Gastrocnemius medialis (tissue), 4 donors: Measurements from ENCODE around the gene NAAA. TPM values are rescaled to one million over a fixed set of nuclear protein-coding genes. Genes with fewer than 3 reads are reported as not detected.
"Not testable (repeated sequence)": the region's sequence is repeated elsewhere in the genome, so short reads cannot be mapped to it uniquely, and the experiment has no call there.

Experiments
- ATAC-seq, 2 donors: fragments of 150-250 bp; one replicate each; pipeline ENCODE4 v1.9.1; 2016
- DNase-seq, 2 donors: peaks; one replicate each; pipeline ENCODE4 v3.0.0-alpha.2; 2019
- H3K27ac ChIP-seq, 4 donors: fragments of 200-600 bp; sonication (generic); 1 replicate in 1 of 4; 2 replicates in 3 of 4; pipeline ENCODE4 v1.5.1; 2016 to 2018; ENCODE audit warnings: mild to moderate bottlenecking in 2 of 4, moderate library complexity in 1 of 4
- H3K27me3 ChIP-seq, 3 donors: fragments of 200-600 bp; sonication (generic) in 2 of 3; 1 replicate in 1 of 3; 2 replicates in 2 of 3; pipeline versions ENCODE4 v1.5.1 to v1.6.0; 2016 to 2019; ENCODE audit warnings: mild to moderate bottlenecking in 1 of 3, moderate library complexity in 1 of 3
- H3K36me3 ChIP-seq, 2 donors: fragments of 200-600 bp; sonication (generic) in 1 of 2; one replicate each; pipeline ENCODE4 v1.5.1; 2017 to 2018
- H3K4me1 ChIP-seq, 2 donors: fragments of 200-600 bp; sonication (generic) in 1 of 2; one replicate each; pipeline ENCODE4 v1.5.1; 2016 to 2017; ENCODE audit warnings: mild to moderate bottlenecking in 2 of 2
- H3K4me3 ChIP-seq, 4 donors: fragments of 200-600 bp; sonication (generic) in 3 of 4; 1 replicate in 1 of 4; 2 replicates in 3 of 4; pipeline ENCODE4 v1.5.1; 2016 to 2019; ENCODE audit warnings: mild to moderate bottlenecking in 2 of 4
- H3K9me3 ChIP-seq, 3 donors: fragments of 200-600 bp; sonication (generic) in 2 of 3; 1 replicate in 1 of 3; 2 replicates in 2 of 3; pipeline ENCODE4 v1.5.1; 2016 to 2019
- POLR2A ChIP-seq, 2 donors: fragments of 450-650 bp; IDR thresholded peaks; one replicate each; pipeline ENCODE4 v1.6.1; 2017; ENCODE audit warnings: antibody characterized with exemption in 2 of 2, mild to moderate bottlenecking in 2 of 2, moderate library complexity in 2 of 2
- in situ Hi-C, 4 donors: fragments of 200-750 bp; cut with MboI; loops; one replicate each; pipeline versions ENCODE4 v1.15.0 to v1.8.0; 2017; ENCODE audit warnings: low sequenced_read_pairs in 4 of 4
- intact Hi-C: fragments of 100-400 bp; cut with DNase I; formaldehyde crosslinking; loops from one replicate; pipeline ENCODE4 v1.15.1; 2023; ENCODE audit warnings: low total_unique reads
- total RNA-seq, 4 donors: library from RNA; depleted of rRNA; stranded (reverse); fragments of >200 nt; gene quantifications; one replicate each; pipeline versions ENCODE4 v1.1.0 to v1.2.3, GENCODE V29; 2016
- TF ChIP-seq, protein P1 (sequence below), 5 experiments: fragments of 450-650 bp in 3 of 5; fragments of 200-600 bp in 2 of 5; sonication (generic) in 2 of 5; IDR thresholded peaks in 4 of 5; conservative IDR thresholded peaks in 1 of 5; 1 replicate in 4 of 5; 2 replicates in 1 of 5; pipeline ENCODE4 v1.5.1; 2016 to 2019; ENCODE audit warnings: antibody characterized with exemption in 5 of 5, mild to moderate bottlenecking in 3 of 5, moderate library complexity in 3 of 5

NAAA gene
- total RNA-seq, 4 donors from 2014 or later, result 18.5 to 69.8 (median 42.3) TPM

DNA sequence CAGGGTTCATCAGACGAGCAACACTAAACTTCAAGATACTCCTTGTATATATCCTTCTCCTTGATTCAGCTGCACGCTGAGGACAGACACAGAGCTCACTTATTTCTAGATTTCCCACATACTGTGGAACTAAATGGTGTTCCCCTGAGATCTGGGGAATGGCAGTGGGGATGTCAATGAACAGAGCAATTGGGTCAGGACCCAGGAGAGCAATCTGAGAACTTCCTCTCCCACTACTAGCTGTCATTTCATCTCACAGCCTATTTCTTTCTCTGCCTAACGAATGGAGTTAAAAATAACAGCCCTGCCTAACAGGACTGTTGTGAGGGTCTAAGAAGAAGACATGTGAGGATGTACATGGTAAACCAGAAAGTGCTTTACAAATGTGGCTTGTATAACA lies 10.7 kb downstream of the NAAA start:
- Histone ChIP-seq H3K27ac (no peak overlapping the region), H3K4me1 (no peaks in the 10 kb centered on the region), H3K36me3 (peaks cover 0 to 36% of the 10 kb centered on the region in 2 donors), H3K4me3 (no peak overlapping the region), H3K27me3 (no peaks in the 10 kb centered on the region), H3K9me3 (no peaks in the 10 kb centered on the region)
- intact Hi-C loops, result no loop called here
- ATAC-seq (no peak), DNase-seq (no peak)
- in situ Hi-C loops, result no loop called here
- TF ChIP-seq, protein P1, sequence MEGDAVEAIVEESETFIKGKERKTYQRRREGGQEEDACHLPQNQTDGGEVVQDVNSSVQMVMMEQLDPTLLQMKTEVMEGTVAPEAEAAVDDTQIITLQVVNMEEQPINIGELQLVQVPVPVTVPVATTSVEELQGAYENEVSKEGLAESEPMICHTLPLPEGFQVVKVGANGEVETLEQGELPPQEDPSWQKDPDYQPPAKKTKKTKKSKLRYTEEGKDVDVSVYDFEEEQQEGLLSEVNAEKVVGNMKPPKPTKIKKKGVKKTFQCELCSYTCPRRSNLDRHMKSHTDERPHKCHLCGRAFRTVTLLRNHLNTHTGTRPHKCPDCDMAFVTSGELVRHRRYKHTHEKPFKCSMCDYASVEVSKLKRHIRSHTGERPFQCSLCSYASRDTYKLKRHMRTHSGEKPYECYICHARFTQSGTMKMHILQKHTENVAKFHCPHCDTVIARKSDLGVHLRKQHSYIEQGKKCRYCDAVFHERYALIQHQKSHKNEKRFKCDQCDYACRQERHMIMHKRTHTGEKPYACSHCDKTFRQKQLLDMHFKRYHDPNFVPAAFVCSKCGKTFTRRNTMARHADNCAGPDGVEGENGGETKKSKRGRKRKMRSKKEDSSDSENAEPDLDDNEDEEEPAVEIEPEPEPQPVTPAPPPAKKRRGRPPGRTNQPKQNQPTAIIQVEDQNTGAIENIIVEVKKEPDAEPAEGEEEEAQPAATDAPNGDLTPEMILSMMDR (IDR thresholded peaks at IDR 0.05 in 4 of 5, conservative IDR thresholded peaks at IDR 0.05 in 1 of 5), result no peak
- TF ChIP-seq POLR2A (IDR thresholded peaks at IDR 0.05), result no peak

DNA sequence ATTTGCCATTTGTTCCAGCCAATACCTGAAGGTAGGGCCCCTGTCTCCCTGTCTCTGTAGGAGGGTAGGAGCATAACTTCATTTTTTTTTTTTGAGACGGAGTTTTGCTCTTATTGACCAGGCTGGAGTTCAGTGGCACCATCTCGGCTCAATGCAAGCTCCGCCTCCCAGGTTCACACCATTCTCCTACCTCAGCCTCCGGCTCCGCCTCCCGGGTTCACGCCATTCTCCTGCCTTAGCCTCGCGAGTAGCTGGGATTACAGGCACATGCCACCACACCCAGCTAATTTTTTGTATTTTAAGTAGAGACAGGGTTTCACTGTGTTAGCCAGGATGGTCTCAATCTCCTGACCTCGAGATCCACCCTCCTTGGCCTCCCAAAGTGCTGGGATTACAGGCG lies 15.9 kb downstream of the NAAA start:
- H3K4me1 ChIP-seq, H3K4me3 ChIP-seq, H3K9me3 ChIP-seq, intact Hi-C loops, H3K27me3 ChIP-seq, ATAC-seq, DNase-seq, in situ Hi-C loops, H3K27ac ChIP-seq: not testable (repeated sequence)
- H3K36me3 ChIP-seq, result peaks cover 0 to 30% of the 10 kb centered on the region in 2 donors

DNA sequence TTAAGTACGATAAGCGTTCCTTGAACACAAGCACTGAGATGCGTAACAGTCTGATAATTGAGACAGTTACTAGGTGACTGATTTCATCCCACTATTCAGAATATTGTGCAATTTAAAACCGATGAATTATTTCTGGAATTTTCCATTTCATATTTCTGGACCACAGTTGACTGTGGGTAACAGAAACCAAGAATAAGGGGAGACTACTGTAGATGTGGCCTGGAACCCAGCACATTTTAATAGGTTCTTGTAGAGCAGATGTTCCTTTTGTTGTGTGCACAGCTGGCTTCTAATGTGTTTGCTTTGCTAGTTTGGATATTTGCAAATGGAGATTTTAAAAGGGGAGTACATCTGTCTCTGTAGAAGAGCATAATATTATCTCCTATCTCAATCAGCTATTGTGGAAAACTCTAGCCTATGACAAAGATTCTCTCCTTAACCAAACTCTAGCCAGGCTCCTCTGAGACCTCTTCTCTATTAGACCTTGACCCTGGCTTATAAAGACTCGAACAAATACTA lies 16.4 kb downstream of the NAAA start:
- TF ChIP-seq, protein P1 (IDR thresholded peaks at IDR 0.05 in 4 of 5, conservative IDR thresholded peaks at IDR 0.05 in 1 of 5), result no peak
- TF ChIP-seq POLR2A (IDR thresholded peaks at IDR 0.05), result no peak
- no peak for DNase-seq
- intact Hi-C loops, result no loop called here

DNA sequence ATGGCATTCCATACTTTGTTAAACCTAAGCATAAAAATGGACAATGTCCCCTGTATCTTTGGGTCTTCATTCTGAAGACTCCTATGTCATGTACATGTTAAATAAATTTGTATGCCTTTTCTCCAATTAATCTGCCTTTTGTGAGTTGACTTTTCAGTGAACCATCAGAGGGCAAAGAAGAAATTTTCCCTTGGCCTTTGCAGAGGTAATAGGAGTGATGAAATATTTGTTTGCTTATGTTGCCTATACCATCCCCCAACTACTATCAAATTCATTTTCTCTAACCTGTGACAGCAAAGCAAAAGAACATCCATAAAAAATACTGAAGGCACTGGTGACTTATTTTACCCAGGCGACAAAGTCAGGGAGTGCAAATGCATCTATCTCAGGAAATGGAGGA lies 18.2 kb downstream of the NAAA start:
- no peaks in the 10 kb centered on the region for H3K9me3 ChIP-seq
- ATAC-seq, result no peak
- no peaks in the 10 kb centered on the region for H3K27me3 ChIP-seq
- no peak for DNase-seq
- intact Hi-C loops (no loop called here), in situ Hi-C loops (no loop called here)
- peaks cover 0 to 39% of the 10 kb centered on the region in 2 donors for H3K36me3 ChIP-seq
- no peak overlapping the region for H3K27ac ChIP-seq
- TF ChIP-seq POLR2A (IDR thresholded peaks at IDR 0.05), result no peak
- TF ChIP-seq, protein P1 (IDR thresholded peaks at IDR 0.05 in 4 of 5, conservative IDR thresholded peaks at IDR 0.05 in 1 of 5), result no peak
- H3K4me3 ChIP-seq, result no peak overlapping the region
- no peaks in the 10 kb centered on the region for H3K4me1 ChIP-seq

More for the DNA sequence above, 16.4 kb downstream of the NAAA start:
- Histone ChIP-seq H3K4me3 (no peak overlapping the region), H3K9me3 (no peaks in the 10 kb centered on the region), H3K4me1 (no peaks in the 10 kb centered on the region), H3K27me3 (no peaks in the 10 kb centered on the region), H3K27ac (no peak overlapping the region), H3K36me3 (peaks cover 0 to 34% of the 10 kb centered on the region in 2 donors)
- in situ Hi-C loops, result no loop called here
- ATAC-seq, result no peak

DNA sequence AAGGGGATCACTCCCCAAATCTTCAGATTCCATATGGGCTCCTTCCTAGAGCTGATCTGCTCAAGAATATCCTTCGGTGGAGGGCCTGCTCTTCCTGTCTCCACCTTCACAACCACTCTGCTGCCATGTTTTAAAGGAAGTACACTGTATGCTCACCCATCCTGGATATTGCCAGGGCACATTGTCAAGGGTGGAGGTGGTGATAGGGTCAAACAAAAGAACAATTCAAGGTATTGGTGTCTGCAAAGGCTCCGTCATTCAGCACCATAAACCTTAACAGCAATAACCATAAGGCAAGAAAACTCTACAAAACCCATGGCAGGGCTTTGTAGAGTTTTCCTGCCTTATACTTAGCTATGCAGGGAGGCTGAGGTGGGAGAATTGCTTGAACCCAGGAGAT lies 18.9 kb downstream of the NAAA start:
- no peak for DNase-seq
- ATAC-seq, result no peak
- peaks cover 0 to 39% of the 10 kb centered on the region in 2 donors for H3K36me3 ChIP-seq
- no peaks in the 10 kb centered on the region for H3K9me3 ChIP-seq
- H3K4me1 ChIP-seq, result no peaks in the 10 kb centered on the region
- no peak overlapping the region for H3K27ac ChIP-seq
- H3K4me3 ChIP-seq, result no peak overlapping the region
- intact Hi-C loops, result no loop called here
- in situ Hi-C loops, result no loop called here
- H3K27me3 ChIP-seq, result no peaks in the 10 kb centered on the region
- TF ChIP-seq POLR2A (IDR thresholded peaks at IDR 0.05), result no peak

DNA sequence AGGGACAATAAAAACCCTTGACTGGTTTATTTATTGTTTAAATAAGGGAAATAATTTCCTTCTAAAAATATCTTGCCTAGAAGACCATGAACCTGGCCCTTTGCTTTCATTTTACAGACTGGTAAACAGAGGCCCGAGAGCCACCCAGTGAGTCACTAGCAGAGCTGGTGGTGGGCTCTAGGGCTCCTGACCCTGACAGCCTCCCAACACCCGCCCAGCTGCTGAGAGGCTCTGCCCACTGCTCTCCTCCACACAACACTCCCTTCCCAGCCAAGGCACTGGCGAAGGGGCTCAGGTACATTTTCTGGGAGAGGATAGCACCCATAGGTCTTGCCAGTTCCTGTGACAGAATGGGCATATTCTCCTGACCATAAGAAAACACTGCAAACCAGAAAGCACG lies 20.5 kb downstream of the NAAA start:
- Histone ChIP-seq H3K27me3 (no peaks in the 10 kb centered on the region), H3K4me3 (no peak overlapping the region), H3K36me3 (peaks cover 0 to 39% of the 10 kb centered on the region in 2 donors), H3K27ac (no peak overlapping the region), H3K4me1 (no peaks in the 10 kb centered on the region), H3K9me3 (no peaks in the 10 kb centered on the region)
- no peak for ATAC-seq
- intact Hi-C loops (no loop called here), in situ Hi-C loops (no loop called here)
- no peak for DNase-seq
- TF ChIP-seq, protein P1 (IDR thresholded peaks at IDR 0.05 in 4 of 5, conservative IDR thresholded peaks at IDR 0.05 in 1 of 5), result no peak
- no peak for TF ChIP-seq POLR2A (IDR thresholded peaks at IDR 0.05)
